HEK293 (cell line): Measurements from ENCODE around the gene ZSCAN30.
A peak's percentile ranks its signal among the peaks of the same experiment; 100 is the strongest.

Source experiments
- YY1 ChIP-seq: fragments of 450-650 bp; formaldehyde crosslinking; IDR thresholded peaks from 2 replicates; pipeline ENCODE4 v1.5.1; 2018; ENCODE audit warnings: missing biosample characterization, missing genetic modification characterization
- ZBTB20 ChIP-seq: fragments of 450-650 bp; formaldehyde crosslinking; IDR thresholded peaks from 2 replicates; pipeline ENCODE4 v1.5.1; 2016; ENCODE audit warnings: missing biosample characterization, missing genetic modification characterization
- ZFP37 ChIP-seq: fragments of 450-650 bp; formaldehyde crosslinking; IDR thresholded peaks from 2 replicates; pipeline ENCODE4 v1.5.1; 2016; ENCODE audit warnings: missing biosample characterization, missing genetic modification characterization
- ZFP41 ChIP-seq: fragments of 450-650 bp; formaldehyde crosslinking; IDR thresholded peaks from 2 replicates; pipeline ENCODE4 v1.5.1; 2016; ENCODE audit warnings: missing biosample characterization, missing genetic modification characterization, borderline replicate concordance
- ZNF292 ChIP-seq: fragments of 450-650 bp; formaldehyde crosslinking; IDR thresholded peaks from 2 replicates; pipeline ENCODE4 v1.5.1; 2016; ENCODE audit warnings: low read depth, missing biosample characterization, missing genetic modification characterization, borderline replicate concordance
- ZNF391 ChIP-seq: fragments of 450-650 bp; formaldehyde crosslinking; IDR thresholded peaks from 2 replicates; pipeline ENCODE4 v1.5.1; 2016; ENCODE audit warnings: low read depth, missing biosample characterization, missing genetic modification characterization, borderline replicate concordance
- ZNF510 ChIP-seq: fragments of 450-650 bp; formaldehyde crosslinking; IDR thresholded peaks from 2 replicates; pipeline ENCODE4 v1.5.1; 2018; ENCODE audit warnings: mild to moderate bottlenecking, missing genetic modification characterization, missing biosample characterization; ENCODE audit not compliant: insufficient replicate concordance
- ZNF561 ChIP-seq: fragments of 450-650 bp; IDR thresholded peaks from 2 replicates; pipeline ENCODE4 v1.5.1; 2018; ENCODE audit warnings: missing biosample characterization, missing genetic modification characterization, borderline replicate concordance
- TF ChIP-seq, protein P1 (sequence below): fragments of 450-650 bp; formaldehyde crosslinking; IDR thresholded peaks from 2 replicates; pipeline ENCODE4 v1.5.1; 2016; ENCODE audit warnings: missing biosample characterization, missing genetic modification characterization

DNA sequence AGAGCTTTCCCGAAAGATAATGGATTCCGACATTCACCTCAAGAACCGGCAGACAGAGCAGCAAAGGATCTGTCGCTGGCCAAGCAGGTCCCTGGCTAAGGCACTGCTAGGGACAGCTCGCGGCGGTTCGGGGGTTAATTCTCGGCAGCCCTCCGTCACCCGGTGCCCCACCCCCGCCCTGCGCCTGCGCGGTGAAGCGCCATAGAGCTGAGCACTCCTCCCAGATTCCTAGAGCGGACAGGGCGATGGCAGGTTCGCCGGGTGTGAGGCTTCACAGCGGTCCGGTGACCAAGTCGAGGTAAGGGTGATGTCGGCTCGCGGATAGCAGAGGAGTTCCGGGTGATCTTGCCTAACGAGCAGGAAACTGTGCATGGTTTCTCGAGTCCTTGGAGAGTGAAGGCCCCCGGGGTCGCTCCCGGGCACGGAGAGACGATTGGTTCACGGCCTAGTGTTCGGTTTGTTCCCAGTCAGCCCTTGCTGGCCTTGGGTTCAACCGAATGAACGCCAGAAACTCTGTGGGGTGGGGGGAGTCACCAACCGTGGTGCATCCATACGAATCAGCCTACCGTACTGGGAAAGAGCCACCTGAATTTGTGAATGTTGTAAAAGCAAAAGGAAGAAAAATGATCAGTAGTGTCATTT lies at the start of gene ZSCAN30:
- no peak for TF ChIP-seq ZFP41 (tag by site-specific recombination)
- TF ChIP-seq, protein P1, sequence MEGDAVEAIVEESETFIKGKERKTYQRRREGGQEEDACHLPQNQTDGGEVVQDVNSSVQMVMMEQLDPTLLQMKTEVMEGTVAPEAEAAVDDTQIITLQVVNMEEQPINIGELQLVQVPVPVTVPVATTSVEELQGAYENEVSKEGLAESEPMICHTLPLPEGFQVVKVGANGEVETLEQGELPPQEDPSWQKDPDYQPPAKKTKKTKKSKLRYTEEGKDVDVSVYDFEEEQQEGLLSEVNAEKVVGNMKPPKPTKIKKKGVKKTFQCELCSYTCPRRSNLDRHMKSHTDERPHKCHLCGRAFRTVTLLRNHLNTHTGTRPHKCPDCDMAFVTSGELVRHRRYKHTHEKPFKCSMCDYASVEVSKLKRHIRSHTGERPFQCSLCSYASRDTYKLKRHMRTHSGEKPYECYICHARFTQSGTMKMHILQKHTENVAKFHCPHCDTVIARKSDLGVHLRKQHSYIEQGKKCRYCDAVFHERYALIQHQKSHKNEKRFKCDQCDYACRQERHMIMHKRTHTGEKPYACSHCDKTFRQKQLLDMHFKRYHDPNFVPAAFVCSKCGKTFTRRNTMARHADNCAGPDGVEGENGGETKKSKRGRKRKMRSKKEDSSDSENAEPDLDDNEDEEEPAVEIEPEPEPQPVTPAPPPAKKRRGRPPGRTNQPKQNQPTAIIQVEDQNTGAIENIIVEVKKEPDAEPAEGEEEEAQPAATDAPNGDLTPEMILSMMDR, result no peak; the same call in 1 of the 2 replicates
- TF ChIP-seq ZNF510, result no peak
- TF ChIP-seq ZFP37 (tag by site-specific recombination), result peak; percentile 96
- peak; percentile 90; the same call in 1 of the 2 replicates for TF ChIP-seq ZNF391 (tag by site-specific recombination)
- no peak for TF ChIP-seq ZNF292 (tag by site-specific recombination)
- TF ChIP-seq ZBTB20 (tag by site-specific recombination), result peak; percentile 43; the same call in 1 of the 2 replicates
- TF ChIP-seq YY1, result peak; percentile 72
- peak; percentile 72; the same call in 1 of the 2 replicates for TF ChIP-seq ZNF561 (tag by site-specific recombination)
